ENCODE results near the gene IL1RAPL2.

The IL1RAPL2 gene

GRCh38 chrX:105464618-105465017 lies 898.6 kb downstream of the IL1RAPL2 start:
- in situ Hi-C loops (cut with HindIII; ENCODE audit: low pct_ligation_motif_present, low sequenced_read_pairs): no loop called here

GRCh38 chrX:105468741-105469140 lies 902.7 kb downstream of the IL1RAPL2 start:
- TF ChIP-seq CTCF (IDR thresholded peaks at IDR 0.05; ENCODE audit: low read depth, low read length, missing control alignments): no peak
- H3K4me3 ChIP-seq (ENCODE audit: low read depth, low read length): no peak overlapping the region
- DNase-seq: no peak
- in situ Hi-C loops (cut with HindIII; ENCODE audit: low pct_ligation_motif_present, low sequenced_read_pairs): no loop called here
- no peaks in the 10 kb centered on the region for H3K36me3 ChIP-seq (replicated peaks)
- no peak overlapping the region for H3K27ac ChIP-seq
- no peaks in the 10 kb centered on the region for H3K27me3 ChIP-seq (replicated peaks)

More at GRCh38 chrX:105464618-105465017, 898.6 kb downstream of the IL1RAPL2 start:
- Histone ChIP-seq H3K27ac (no peak overlapping the region), H3K27me3 (replicated peaks) (no peaks in the 10 kb centered on the region), H3K36me3 (replicated peaks) (no peaks in the 10 kb centered on the region), H3K4me3 (ENCODE audit: low read depth, low read length) (no peak overlapping the region)
- no peak for TF ChIP-seq CTCF (IDR thresholded peaks at IDR 0.05; ENCODE audit: low read depth, low read length, missing control alignments)
- DNase-seq: no peak

- in situ Hi-C loops (cut with HindIII; ENCODE audit: low pct_ligation_motif_present, low sequenced_read_pairs): no loop called here
- no peaks in the 10 kb centered on the region for H3K36me3 ChIP-seq (replicated peaks)
- no peak overlapping the region for H3K27ac ChIP-seq
- TF ChIP-seq CTCF (IDR thresholded peaks at IDR 0.05; ENCODE audit: low read depth, low read length, missing control alignments): no peak
- DNase-seq: no peak
- no peaks in the 10 kb centered on the region for H3K27me3 ChIP-seq (replicated peaks)
- no peak overlapping the region for H3K4me3 ChIP-seq (ENCODE audit: low read depth, low read length)
Measured at GRCh38 chrX:105471597-105471996, 905.6 kb downstream of the IL1RAPL2 start.

GRCh38 chrX:105475801-105476200 lies 909.8 kb downstream of the IL1RAPL2 start:
- no peak for DNase-seq
- TF ChIP-seq CTCF (IDR thresholded peaks at IDR 0.05; ENCODE audit: low read depth, low read length, missing control alignments): no peak
- Histone ChIP-seq H3K27ac (no peak overlapping the region), H3K4me3 (ENCODE audit: low read depth, low read length) (no peak overlapping the region), H3K27me3 (replicated peaks) (no peaks in the 10 kb centered on the region), H3K36me3 (replicated peaks) (no peaks in the 10 kb centered on the region)
- in situ Hi-C loops (cut with HindIII; ENCODE audit: low pct_ligation_motif_present, low sequenced_read_pairs): no loop called here

- DNase-seq: no peak
- Histone ChIP-seq H3K27me3 (replicated peaks) (no peaks in the 10 kb centered on the region), H3K27ac (no peak overlapping the region), H3K36me3 (replicated peaks) (no peaks in the 10 kb centered on the region), H3K4me3 (ENCODE audit: low read depth, low read length) (no peak overlapping the region)
- in situ Hi-C loops (cut with HindIII; ENCODE audit: low pct_ligation_motif_present, low sequenced_read_pairs): no loop called here
- no peak for TF ChIP-seq CTCF (IDR thresholded peaks at IDR 0.05; ENCODE audit: low read depth, low read length, missing control alignments)
Measured at GRCh38 chrX:105477351-105477750, 911.4 kb downstream of the IL1RAPL2 start.

- in situ Hi-C loops (cut with HindIII; ENCODE audit: low pct_ligation_motif_present, low sequenced_read_pairs): no loop called here
- TF ChIP-seq CTCF (IDR thresholded peaks at IDR 0.05; ENCODE audit: low read depth, low read length, missing control alignments): no peak
- Histone ChIP-seq H3K27me3 (replicated peaks) (no peaks in the 10 kb centered on the region), H3K36me3 (replicated peaks) (no peaks in the 10 kb centered on the region), H3K27ac (no peak overlapping the region), H3K4me3 (ENCODE audit: low read depth, low read length) (no peak overlapping the region)
- no peak for DNase-seq
Measured at GRCh38 chrX:105480646-105481310, 914.8 kb downstream of the IL1RAPL2 start.
